NCI-H345 treated with DMSO at 0.1 percent for 48 hours (cell line): Measurements from ENCODE around the gene MAGI1.
"Not testable (repeated sequence)": the region's sequence is repeated elsewhere in the genome, so short reads cannot be mapped to it uniquely, and the experiment has no call there.

Source experiments
- DNase-seq: peaks from one replicate; lab custom pipeline; 2025; ENCODE audit not compliant: unreplicated experiment; lab: John Stamatoyannopoulos, UW

The MAGI1 gene

GRCh38 chr3:65614585-65614984 lies 424.1 kb downstream of the MAGI1 start:
- DNase-seq: no peak

GRCh38 chr3:65607965-65608460 lies 430.7 kb downstream of the MAGI1 start:
- not testable (repeated sequence) for DNase-seq

DNA sequence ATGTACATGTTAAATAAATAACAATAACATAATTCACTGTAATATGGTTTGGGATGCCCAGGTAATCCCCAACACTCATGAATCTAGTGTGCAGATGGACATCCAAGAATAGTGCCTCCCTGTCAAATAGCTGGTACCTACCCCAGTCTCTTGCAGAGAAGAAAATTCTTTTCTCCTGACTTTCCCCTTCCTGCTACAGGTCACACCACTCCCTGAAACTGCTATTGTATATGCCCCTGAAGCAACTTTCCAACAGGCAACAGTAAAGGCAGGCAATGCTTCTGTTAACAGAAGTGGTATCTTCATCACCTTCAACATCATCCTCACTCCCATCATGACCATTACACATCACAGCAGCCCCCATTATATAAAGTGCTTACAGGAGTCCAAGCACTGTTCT lies 431.6 kb downstream of the MAGI1 start:
- no peak for DNase-seq

- DNase-seq: no peak
Measured at GRCh38 chr3:65605876-65606432, 432.8 kb downstream of the MAGI1 start.

DNA sequence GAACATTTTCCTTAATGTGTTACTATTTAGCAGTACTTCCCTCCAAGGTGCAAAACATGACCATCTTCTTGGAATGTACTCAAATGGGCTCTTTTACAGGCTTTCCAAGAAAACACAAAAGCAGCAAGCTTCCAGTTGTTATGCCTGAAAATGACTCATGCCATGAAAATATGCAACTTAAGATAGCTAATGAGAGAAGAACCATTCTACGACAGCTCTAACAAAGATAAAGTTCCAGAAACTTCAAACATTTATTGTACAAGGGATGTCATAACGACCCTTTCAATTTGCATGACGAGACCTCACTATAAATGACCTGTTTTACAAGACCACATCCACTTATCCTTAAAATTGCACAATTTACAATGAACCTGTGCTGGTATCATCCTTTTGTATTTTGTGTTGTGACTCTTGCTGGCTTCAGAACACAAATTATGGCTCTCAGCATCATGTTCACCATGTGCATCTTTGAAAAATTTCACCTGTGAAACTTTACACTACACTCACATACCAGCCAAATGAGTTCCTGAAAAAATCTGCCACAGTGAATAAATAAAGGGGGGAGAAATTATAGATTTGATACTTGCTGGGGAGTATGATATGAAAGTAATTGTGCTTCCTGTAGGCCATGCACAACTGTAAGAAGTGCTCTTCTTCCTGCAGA lies 433.7 kb downstream of the MAGI1 start:
- no peak for DNase-seq

DNA sequence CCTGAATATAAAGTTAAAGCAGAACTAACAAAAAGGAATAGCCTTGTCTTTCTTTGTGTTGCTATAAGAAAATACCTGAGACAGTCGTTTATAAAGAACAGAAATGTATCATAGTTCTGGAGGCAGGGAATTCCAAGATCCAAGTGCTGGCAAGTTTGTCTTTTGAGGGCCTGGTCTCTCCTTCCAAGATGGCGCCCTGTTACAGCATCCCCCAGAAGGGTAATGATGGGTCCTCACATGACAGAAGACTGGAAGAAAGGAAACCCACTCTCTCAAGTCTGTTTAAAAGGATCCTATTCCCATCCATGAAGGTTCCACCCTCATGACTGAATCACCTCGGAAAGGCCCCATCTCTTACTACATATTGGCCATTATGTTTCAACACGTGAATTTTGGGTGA lies 435.1 kb downstream of the MAGI1 start:
- no peak for DNase-seq

DNA sequence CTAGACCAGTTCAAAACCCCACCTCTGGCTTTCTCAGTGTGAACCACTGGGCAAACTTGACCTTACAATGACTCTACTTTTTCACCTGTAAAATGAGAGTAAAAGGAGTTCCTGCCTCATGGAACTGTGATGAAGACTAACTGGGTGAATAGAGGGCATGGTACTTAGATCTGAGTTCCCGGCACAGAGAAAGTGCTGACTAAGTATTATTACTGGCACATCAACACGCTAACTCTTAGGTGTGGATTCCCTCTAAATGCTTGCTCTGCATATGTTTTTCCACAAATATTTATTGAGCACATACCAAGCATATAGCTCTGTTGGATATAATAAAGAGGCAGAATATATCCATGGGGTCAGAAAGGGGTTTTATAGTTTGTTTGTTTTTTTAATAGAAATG lies 437.8 kb downstream of the MAGI1 start:
- no peak for DNase-seq

GRCh38 chr3:65597952-65598413 lies 440.7 kb downstream of the MAGI1 start:
- no peak for DNase-seq

DNA sequence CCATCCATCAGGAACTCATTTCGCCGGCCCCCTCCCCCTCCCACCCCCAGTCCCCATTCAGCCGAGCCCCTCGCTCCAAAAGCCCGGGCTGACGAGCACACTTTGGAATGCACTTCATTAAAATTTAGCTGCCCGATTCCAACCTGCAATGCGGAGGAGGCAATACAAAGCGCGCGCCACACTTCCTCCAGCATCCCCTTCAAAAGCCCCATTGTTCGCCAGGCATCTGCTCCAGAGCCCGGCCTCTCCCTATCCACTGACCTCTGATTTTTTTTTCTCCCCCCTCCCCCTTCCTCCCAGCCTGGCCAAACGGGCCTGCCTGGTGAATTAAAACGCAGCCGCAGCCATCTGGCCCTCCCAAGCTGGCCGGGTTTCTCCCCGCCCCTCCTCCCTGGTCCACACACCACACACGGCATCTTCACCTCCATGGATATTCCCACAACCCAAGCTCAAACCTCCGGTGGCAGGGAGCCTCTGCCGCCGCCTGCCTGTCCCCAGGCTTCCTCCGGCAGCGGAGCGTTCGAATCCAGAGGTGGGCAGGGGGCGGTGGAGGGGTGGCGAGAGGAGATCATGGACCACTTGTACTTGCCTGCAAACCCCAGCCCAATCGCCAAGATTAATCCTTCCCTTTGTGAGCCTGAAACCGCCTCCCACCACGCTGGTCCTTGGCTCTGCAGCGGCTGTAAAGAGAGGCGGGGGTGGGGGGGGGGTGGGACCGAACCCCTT lies 441.3 kb downstream of the MAGI1 start:
- no peak for DNase-seq

DNA sequence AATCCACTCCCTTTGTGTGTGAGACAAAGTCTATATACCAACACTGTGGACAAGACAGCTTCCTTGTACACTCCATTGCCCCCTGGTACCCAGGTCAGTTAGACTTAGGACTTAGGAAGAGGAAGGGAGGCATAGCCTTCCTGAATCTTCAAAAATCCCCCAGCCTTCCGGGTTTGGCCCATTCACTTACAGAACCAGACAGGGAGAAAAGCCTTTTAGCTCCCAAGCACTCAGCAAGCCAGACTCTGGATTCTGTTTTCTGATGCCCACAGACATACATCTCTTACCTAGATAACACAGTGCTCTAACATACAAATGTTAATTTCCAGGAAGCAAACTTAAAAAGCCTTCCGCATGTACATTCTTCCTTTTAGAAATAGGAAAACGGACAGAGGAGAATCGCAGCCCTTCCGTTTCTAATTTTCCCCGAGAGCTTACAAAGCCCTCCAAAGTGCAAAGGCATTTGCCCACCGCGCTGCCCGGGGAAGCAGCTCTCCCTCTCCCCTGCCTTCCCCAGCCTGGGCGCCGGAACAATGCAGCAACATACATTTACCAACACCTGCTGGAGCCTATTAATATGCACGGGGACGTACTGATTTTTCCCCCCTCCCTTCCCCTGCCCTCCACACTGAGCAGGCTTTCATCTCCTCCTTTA lies 442.0 kb downstream of the MAGI1 start:
- DNase-seq: no peak

DNA sequence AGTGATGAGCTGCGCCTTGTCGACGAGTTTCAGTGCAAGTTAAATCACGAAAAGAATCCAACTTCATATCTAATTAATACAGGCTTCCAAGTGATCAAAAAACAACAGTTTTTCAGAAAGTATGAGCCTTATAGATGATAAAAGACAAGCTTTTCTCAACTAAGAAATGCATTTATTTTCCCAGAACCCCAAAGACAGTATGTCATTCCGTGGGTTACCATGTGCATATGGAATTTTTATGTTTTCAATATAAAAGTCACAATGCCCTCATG lies 442.8 kb downstream of the MAGI1 start:
- no peak for DNase-seq

- no peak for DNase-seq
Measured at GRCh38 chr3:65595222-65596028, 443.3 kb downstream of the MAGI1 start.

DNA sequence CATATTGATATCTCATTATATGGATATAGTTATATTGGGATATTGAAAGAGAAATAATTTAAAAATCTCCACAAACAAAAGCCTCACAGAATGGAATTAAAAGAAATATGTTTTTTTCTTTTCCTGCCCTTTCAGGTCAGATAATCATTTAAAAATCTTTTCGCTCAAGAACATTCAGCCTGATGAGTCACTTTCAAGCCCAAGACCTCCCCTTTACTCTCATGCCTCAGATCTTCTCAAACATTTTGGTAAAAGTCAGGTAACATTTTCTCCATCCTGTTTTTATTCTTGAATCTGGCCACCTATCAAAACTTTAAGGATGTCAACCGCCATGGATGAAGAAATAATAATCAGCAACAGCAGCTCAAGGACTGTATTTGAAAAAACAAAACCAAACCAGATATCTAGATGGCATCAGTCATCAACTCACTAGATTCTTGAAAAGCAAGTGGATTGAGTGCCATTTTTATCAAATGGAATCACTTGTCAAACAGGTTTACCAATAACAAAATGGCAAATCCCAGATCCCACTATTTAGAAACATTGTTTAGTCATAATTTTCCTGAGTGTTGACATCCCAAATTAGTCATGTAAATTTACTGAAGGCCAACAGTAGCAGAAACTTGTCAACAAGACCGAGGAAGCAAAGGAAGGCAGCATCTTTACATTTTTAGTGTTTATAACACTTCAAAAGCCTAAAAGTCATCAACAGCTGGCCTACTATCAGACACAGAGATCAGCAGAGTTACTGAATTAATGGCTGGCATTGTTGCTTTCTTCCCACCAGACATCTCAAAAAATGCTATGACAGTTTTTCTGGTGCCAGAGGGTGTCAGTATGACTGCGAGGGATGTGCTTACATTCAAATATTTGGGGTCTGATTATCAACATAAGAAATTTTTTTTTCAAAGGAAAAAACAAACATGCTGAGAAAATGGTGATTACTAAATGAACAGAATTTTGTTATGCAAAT lies 444.7 kb downstream of the MAGI1 start:
- no peak for DNase-seq

GRCh38 chr3:65591313-65591712 lies 447.4 kb downstream of the MAGI1 start:
- DNase-seq: no peak

DNA sequence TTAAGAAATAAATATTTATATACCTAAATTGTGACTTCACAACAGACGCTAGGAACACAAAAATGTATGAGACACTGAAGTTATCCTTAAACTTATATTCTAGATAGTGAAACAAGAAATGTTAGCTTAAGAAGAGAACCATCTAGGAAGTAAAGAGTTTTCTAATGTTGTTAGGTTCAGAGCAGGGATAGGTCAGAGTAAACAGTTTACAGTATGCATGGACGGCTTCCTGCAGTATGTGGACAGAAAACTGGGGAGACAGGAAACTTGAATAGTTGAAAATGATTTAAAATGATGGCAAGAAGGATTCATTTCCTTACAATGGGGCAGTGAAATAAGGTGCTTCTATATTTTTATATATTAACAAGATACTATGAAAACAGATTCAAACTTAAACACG lies 449.8 kb downstream of the MAGI1 start:
- no peak for DNase-seq

GRCh38 chr3:65587650-65588439 lies 450.9 kb downstream of the MAGI1 start:
- DNase-seq: no peak

- no peak for DNase-seq
Measured at GRCh38 chr3:65584913-65585312, 453.8 kb downstream of the MAGI1 start.

DNA sequence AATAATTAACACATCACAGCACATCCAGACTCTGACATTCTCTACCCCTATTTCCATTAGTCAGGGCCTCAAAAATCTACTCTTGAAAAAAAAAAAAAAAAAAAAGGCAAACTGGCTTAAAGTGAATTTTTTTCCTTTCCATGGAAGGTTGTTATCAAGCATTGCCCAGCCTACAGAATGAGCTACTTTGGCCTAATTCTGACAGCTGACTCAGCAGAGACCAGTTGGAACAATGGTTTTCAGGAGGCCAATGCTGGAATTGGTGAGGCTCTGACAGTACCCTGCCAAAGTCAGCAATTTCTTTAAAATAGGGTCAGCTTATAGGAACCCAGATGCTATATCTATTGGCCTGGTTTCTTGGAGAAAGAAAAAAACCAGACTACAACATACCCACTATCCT lies 454.7 kb downstream of the MAGI1 start:
- DNase-seq: no peak

- DNase-seq: no peak
Measured at GRCh38 chr3:65583188-65583587, 455.5 kb downstream of the MAGI1 start.
